GM21367 (cell line): ENCODE measurements around the gene LSG1.
A peak's percentile ranks its signal among the peaks of the same experiment; 100 is the strongest.

Source experiments
- ATAC-seq: cut with Tn5 transposase; IDR thresholded peaks from one replicate; pipeline ENCODE4 v1.9.1; 2021; ENCODE audit not compliant: unreplicated experiment

LSG1 gene

GRCh38 chr3:194687638-194688199 is 15.7 kb upstream of the LSG1 start:
- no peak for ATAC-seq

GRCh38 chr3:194686816-194687637 is 15.0 kb upstream of the LSG1 start:
- ATAC-seq = no peak

- ATAC-seq = no peak
Measured at GRCh38 chr3:194686414-194686815, 14.4 kb upstream of the LSG1 start.

DNA sequence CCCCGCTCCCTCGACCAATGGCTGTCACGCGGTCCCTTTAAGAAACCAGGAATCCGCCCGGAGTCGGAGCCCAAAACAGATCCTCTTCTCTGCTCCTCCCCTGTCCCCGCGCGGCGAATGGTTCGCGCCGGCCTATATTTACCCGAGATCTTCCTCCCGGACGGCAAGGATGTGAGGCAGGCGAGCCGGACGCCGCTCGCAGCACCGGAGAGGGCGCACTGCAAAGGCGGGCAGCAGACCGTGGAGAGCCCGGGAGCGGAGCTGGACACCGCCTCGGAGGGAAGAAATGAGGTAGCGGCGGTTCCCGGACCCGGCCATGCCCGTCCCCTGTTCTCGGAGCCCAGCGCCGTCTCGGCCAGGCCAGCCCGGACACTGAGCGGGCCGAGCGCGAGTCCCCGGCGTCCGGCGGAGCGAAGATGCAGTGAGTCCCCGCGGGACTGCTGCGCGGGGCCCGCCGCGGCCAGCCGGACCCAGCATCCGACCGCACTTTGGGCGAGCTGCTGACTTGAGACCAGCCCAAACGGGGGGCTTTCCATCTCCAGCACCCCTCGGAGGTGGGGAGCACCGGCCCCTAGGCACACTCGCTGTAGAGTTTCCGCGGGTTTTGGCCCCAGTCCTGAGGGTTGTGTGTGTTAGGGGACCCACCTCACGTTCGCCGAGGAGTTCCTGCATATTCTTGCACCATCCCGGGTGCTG is 13.9 kb upstream of the LSG1 start, which contains the start of gene FAM43A:
Gene FAM43A (plus strand): TSS at position 166 of the 696 bp plus-strand sequence. CDS start 944 bp downstream, outside the sequence.
- ATAC-seq = peak; percentile 33

- ATAC-seq = peak; percentile 15
Measured at GRCh38 chr3:194685065-194685717, 13.2 kb upstream of the LSG1 start.

- no peak for ATAC-seq
Measured at GRCh38 chr3:194683380-194683779, 11.4 kb upstream of the LSG1 start.

DNA sequence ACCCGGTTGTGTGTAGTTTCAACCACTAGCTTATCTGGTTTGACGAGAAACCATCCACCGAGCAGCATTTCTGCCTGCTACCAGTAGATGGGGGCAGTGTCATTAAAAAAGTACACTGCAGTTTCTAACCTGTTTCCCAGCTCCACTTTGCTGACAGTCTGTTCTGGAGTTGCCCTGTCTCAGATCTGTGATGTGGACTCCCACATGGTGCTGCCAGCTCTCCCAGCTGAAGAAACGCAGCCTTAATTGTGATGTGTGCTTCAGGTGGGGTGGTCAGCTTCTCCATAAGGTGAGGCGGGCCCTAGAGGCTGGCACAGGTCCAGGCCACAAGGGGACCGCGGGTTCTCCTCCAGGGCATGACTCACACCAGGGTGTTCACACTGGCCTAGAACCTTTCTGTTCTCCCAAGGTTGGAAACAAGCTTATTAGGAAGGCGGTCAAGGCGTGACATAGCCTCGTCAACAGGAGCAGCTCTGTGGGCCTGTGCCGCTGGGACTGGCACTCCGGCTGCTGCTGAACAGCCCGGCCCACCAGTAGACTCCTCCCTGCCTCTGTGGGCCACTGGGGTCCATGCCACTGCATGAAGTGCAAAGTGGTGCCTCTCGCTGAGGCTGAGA is 10.8 kb upstream of the LSG1 start:
- peak; percentile 40 for ATAC-seq

DNA sequence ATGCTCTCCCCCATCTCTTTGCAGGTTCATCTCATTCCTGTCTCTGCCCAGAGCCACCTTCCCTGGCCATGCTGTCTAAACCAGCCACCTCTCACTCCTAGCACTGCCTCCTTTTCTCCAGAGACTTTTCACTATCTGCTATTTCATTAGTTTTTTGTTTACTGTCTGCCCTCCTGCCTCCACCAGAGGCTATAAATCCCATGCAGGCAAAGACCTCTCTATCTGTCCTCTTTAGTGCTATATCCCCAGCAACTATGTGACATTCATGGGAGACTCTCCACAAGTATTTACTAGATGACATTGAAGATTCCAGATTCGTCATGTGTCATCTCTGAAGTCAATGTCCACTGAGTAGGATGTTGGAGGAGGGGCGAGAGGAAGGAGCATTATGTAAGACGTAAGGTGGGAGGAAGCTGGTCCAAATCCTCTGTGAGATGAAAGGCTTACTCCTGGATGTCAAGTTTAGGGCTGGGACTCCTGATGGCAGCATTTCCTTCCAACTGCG is 10.2 kb upstream of the LSG1 start:
- ATAC-seq = no peak

- ATAC-seq = no peak
Measured at GRCh38 chr3:194680888-194681615, 9.1 kb upstream of the LSG1 start.

DNA sequence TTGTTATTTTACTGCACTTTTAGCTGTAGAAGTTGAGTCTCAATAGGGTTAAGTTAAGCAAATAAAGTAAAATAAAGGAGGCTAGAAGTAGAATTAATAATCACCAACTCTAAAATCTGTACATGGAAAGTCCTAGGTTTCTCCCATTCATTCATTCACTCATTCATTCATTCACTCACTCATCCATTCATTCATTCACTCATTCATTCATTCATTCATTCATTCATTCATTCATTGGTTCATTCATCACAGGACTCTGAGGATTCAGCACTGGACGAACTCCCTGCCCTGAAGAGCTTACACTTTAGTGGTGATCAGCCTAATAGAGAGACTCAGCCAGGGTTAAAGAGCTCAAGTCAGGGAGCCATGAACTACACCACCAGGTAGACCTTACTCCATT is 4.5 kb upstream of the LSG1 start:
- ATAC-seq = no peak

DNA sequence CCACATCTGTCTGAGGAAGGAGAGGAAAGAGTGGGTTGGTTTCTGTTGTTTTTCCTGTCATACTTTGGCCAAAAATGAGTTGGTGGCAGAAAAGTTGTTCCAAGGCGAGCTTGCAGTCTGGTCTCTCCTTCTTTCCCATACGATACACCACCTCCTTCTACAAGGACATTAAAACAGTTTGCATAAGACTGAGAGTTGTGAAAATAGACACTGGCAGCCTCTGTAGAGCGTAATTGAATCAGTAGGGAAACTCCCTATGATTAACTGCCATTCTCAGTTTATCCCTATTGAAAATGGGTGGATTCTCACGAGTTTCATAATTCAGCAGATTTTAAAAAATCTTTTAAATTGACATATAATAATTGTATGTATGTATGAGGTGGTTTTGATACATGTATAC is 3.7 kb upstream of the LSG1 start:
- ATAC-seq = no peak

DNA sequence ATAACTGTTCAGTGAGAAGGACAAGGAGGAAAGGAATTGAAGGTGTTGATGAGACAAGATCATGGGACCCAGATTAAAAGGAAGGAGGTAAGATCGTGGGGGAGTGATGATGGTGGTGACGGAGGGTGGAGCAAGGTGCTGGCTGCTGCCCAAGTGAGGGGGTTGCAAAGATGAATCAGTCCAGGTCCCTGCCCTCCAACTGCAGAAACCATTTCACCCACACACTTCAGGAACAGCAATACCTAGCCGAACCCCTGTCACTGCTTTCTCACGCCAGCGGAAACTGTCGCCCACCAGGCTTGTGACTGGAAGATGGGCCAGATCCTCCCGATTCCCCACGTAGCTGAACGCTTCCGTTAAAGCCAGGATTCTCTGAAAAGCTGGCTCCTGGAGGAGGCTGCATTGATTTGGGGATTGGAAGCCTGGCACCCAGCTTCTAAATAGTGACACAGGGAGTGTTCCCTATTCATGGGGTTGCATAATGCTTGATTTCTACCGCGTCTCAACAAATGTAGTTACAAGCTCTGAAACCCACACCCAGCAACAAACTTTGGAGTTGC is 3.2 kb upstream of the LSG1 start:
- no peak for ATAC-seq

DNA sequence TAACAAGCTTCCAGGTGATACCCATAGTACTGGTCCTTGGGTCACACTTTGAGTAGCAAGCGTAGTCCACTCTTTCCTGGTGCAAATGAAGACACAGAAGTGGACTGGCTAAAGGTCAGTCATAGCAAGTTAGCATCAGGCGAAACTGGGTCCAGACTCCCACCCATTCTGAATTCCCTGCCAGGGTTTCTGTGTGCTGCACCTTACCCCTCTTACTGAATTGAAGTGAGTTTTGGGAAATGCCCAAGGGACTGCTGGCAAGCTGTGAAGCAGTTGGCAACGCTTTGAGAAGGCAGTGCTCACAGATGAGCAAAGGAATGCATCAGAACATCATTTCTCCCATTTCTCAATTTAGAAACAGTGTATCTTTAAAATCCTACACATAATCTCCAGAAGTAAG is 1.8 kb upstream of the LSG1 start:
- no peak for ATAC-seq

GRCh38 chr3:194672876-194673275 is 885 bp upstream of the LSG1 start:
- ATAC-seq = no peak

- peak; percentile 6 for ATAC-seq
Measured at GRCh38 chr3:194671511-194671899, 486 bp downstream of the LSG1 start.

DNA sequence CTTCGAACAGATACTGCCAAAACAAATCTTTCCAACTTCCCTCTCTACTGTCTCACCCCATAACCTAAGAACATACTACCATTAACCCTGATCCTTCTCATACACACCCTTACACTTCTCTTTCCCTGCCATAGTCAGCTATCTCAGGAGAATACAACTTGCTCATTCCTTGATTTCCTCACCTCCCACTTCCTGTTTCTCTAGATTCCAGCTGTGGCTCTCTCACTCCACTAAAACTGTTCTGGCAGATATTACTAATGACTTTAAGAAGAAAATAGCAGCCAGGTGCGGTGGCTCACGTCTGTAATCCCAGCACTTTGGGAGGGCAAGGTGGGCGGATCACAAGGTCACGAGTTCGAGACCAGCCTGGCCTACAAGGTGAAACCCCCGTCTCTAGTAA is 4.6 kb downstream of the LSG1 start:
- no peak for ATAC-seq

DNA sequence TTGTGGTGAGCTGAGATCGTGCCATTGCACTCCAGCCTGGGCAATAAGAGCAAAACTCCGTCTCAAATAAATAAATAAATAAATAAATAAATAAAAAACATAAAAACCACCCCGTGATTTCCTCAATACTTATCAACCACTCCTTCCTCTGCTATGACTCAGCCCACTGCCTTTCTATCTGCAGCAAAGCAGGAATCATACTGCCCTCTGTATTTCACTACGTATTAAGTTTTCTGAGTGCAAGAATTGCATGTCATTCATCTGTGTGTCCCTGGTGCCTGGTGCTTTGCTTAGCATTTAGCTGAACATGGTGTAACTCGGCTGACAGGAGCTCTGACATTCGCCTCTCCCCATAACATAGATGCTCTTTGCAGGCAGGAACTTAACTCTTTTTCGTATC is 7.1 kb downstream of the LSG1 start:
- ATAC-seq = no peak

DNA sequence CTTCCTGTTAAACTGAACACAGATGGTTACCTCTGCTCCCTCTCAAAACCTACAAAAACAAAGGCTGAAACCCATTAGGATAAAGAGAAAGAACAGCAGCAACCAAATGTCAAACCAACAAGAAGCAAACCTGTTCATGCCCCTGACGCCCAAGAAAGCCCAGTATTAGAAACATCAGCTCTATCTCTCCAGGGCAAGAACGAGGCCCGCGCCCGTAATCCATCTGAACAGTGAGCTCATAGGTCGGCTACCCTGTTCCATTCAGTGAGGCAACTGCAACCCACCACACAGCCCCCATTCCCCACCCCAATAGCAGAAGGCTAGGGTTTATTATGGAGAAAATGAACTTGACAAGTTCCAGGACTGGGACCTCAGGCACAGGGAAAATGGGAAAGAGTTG is 10.0 kb downstream of the LSG1 start:
- ATAC-seq = no peak

DNA sequence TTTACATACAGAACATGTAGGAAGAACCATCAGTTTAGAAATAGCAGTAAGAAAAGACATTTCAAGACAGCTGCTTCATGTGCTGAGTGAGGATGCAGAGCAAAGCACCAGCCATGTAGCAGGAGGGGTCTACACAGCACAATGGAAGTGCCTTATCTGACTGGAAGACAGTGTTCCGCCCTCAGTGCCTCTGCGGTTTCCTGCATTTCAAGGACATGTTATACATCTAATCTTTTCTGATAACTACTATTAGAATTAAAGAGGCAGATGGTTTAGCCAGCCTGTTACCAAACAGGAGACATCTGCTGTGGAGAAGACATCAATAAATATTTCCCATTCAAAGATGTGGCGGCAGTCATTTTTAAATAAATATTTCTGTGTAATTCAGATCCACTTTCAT is 10.6 kb downstream of the LSG1 start:
- no peak for ATAC-seq

DNA sequence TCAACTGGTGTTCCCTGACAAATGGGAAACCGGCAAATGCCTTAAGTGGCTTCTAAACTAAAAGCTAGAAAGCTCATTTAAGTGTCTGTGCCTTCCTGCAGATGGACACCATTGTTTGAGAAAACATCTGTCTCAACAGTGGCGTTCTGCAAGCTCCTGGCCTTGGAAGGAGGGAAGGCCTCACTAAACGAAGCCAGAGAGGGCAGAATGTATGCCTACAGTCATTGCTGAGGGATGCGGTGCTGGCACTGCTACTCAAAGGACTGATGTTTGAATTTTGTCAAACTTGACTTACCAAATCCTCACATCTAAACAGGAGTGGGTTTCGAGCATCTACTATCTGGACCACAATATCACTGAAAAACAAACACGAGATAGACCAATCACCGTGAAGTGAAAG is 12.2 kb downstream of the LSG1 start:
- no peak for ATAC-seq
